SU-DHL-6 (cell line): ENCODE results near the gene GNB2.

Experiments
- H2AFZ ChIP-seq: fragments of 200-600 bp; sonication (generic); 2 replicates; pipeline ENCODE4 v1.6.1; 2014; ENCODE audit warnings: low read depth, mild to moderate bottlenecking, moderate library complexity, mixed read lengths, antibody characterized with exemption, low read length; ENCODE audit not compliant: severe bottlenecking
- H3F3A ChIP-seq: fragments of 200-600 bp; shearing (Covaris generic); 2 replicates; pipeline ENCODE4 v1.6.0; 2016; ENCODE audit warnings: antibody characterized with exemption, mild to moderate bottlenecking; ENCODE audit not compliant: insufficient read depth
- H3K27ac ChIP-seq: fragments of 200-600 bp; sonication (generic); 2 replicates; pipeline ENCODE4 v1.5.1; 2016; ENCODE audit warnings: low read depth, mild to moderate bottlenecking, low read length, moderate library complexity, mixed read lengths
- H3K27me3 ChIP-seq: fragments of 200-600 bp; sonication (generic), shearing (Covaris generic); 2 replicates; pipeline ENCODE4 v1.6.0; 2014; ENCODE audit warnings: mild to moderate bottlenecking, low read length
- H3K36me3 ChIP-seq: fragments of 200-600 bp; sonication (generic); 2 replicates; pipeline ENCODE4 v1.6.1; 2014; ENCODE audit warnings: mild to moderate bottlenecking, low read length, mixed read lengths
- H3K4me2 ChIP-seq: fragments of 300-600, 200-600 bp; shearing (Covaris generic), sonication (generic); 2 replicates; pipeline ENCODE4 v1.6.0; 2014; ENCODE audit warnings: low read length, low read depth, mild to moderate bottlenecking; ENCODE audit not compliant: poor library complexity, severe bottlenecking
- H3K4me3 ChIP-seq: fragments of 200-600 bp; sonication (generic); 2 replicates; pipeline ENCODE4 v1.5.1; 2014; ENCODE audit warnings: antibody characterized with exemption, low read length, mild to moderate bottlenecking, mixed read lengths; ENCODE audit not compliant: insufficient read depth, poor library complexity, severe bottlenecking
- H3K79me2 ChIP-seq: fragments of 200-600 bp; sonication (generic); 2 replicates; pipeline ENCODE4 v1.6.1; 2014; ENCODE audit warnings: mild to moderate bottlenecking, low read length, moderate library complexity; ENCODE audit not compliant: insufficient read depth
- H3K9ac ChIP-seq: fragments of 200-600 bp; sonication (generic); 2 replicates; pipeline ENCODE4 v1.7.0; 2014; ENCODE audit warnings: mild to moderate bottlenecking, low read length
- H3K9me2 ChIP-seq: fragments of 200-600 bp; sonication (generic); replicated peaks from 2 replicates; pipeline ENCODE4 v1.6.1; 2014; ENCODE audit warnings: low read length; ENCODE audit not compliant: insufficient read depth
- H3K9me3 ChIP-seq: fragments of 200-600 bp; sonication (generic); 2 replicates; pipeline ENCODE4 v1.6.1; 2014; ENCODE audit warnings: low read length, mixed read lengths; ENCODE audit not compliant: insufficient read depth
- H4K20me1 ChIP-seq: fragments of 200-600 bp; sonication (generic); 2 replicates; pipeline ENCODE4 v1.6.1; 2014; ENCODE audit warnings: low read depth, mild to moderate bottlenecking, antibody characterized with exemption, low read length, moderate library complexity, mixed read lengths
- CTCF ChIP-seq: fragments of 200-600 bp; sonication (generic); IDR thresholded peaks from one replicate; pipeline ENCODE4 v1.5.1; 2017; ENCODE audit warnings: antibody characterized with exemption, mild to moderate bottlenecking, low read length, moderate library complexity; ENCODE audit not compliant: insufficient read depth, poor library complexity, severe bottlenecking
- EZH2phosphoT487 ChIP-seq: fragments of 200-600 bp; sonication (generic), shearing (Covaris generic); conservative IDR thresholded peaks from 2 replicates; pipeline ENCODE4 v1.6.1; 2018; ENCODE audit warnings: mild to moderate bottlenecking, antibody characterized with exemption, low read length, moderate library complexity, mixed read lengths

The GNB2 gene

DNA sequence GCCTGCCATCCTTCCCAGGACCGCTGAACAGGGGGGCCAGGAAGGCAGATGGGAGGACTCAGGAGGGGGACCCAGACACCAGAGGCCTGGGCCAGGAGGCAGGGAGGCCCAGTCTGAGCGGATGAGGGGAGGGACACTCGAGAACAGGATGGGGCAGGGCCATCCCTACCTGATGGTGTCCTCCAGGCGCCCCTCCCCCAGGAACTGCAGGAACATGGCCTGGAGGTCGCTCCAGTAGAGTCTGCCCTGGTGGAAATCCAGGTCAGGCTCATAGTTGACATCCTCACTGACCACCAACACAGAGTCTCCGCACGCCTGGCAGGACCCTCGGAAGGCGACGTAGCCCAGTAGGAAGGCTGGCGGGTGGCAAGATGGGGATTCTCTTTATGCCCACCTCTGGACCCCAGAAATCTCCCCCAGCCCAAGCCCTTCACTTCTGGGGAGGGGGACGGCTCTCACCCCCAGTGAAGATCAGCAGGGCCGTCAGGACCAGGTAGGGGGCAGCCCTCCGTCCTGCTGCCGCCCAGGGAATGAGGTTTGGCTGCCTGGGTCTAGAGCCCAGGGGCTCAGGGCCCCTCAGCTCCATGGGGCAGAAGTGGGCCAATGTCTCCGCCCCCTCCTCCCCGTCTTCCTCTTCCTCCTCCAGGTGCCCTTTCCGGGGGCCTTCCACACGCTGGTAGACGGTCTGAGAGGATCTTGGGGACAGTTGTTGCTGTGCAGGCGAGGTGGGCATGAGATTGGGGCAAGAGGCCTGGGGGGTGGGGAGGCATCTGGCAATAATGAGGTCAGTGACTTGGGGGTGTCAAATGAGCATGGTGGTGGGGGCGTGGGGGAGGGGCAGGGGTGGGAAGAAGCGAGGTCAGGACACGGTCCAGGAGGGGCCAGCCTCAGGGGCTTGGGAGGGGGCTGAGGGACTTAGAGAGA lies 32.8 kb upstream of the GNB2 start:
- no peaks in the 10 kb centered on the region for H3F3A ChIP-seq
- 0 out of 2 replicates have a peak, but pooled peaks cover 1% of the 10 kb centered on the region for H3K36me3 ChIP-seq
- no peaks in the 10 kb centered on the region for H3K27me3 ChIP-seq
- H2AFZ ChIP-seq, result no peak overlapping the region
- H3K27ac ChIP-seq, result no peak overlapping the region
- H4K20me1 ChIP-seq, result no peaks in the 10 kb centered on the region
- H3K4me3 ChIP-seq, result no peak overlapping the region
- H3K79me2 ChIP-seq, result no peaks in the 10 kb centered on the region
- TF ChIP-seq EZH2phosphoT487 (no peak), CTCF (no peak)
- H3K9me3 ChIP-seq, result no peaks in the 10 kb centered on the region
- no peak overlapping the region for H3K9ac ChIP-seq
- no peaks in the 10 kb centered on the region for H3K9me2 ChIP-seq
- no peak overlapping the region for H3K4me2 ChIP-seq

DNA sequence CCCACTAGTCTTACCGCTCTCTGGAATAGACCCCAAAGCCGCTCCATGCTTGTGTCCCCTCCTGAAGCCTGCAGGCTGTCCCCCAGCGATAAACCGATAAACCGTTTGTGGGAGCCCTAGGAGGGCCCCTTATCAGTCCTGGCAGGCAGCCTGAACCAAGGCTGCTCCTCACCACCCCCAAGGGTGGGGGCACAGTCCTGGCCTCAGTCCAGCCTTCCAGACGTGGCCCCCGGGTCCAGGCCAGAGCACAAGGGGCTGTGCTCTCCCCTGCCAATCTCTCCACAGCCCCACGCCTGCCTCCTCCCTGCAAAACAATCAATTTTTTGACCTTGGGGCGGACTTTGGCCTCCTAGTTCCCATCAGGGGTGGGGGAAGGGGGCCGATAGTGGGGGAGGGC lies 32.1 kb upstream of the GNB2 start, which contains the start of gene TFR2:
TSS of gene TFR2 (minus strand) at position 90 of the 397 bp plus-strand sequence. CDS start at position 47, 43 bp downstream.
- H3K79me2 ChIP-seq, result no peaks in the 10 kb centered on the region
- no peaks in the 10 kb centered on the region for H3F3A ChIP-seq
- H3K9me3 ChIP-seq, result no peaks in the 10 kb centered on the region
- no peak within 1 kb of the TSS for H3K9ac ChIP-seq
- H4K20me1 ChIP-seq, result no peaks in the 10 kb centered on the region
- H3K4me3 ChIP-seq, result no peak within 1 kb of the TSS
- no peaks in the 10 kb centered on the region for H3K36me3 ChIP-seq
- H3K9me2 ChIP-seq, result no peaks in the 10 kb centered on the region
- H3K27ac ChIP-seq, result no peak within 1 kb of the TSS
- no peak within 1 kb of the TSS for H2AFZ ChIP-seq
- H3K27me3 ChIP-seq, result no peaks in the 10 kb centered on the region
- peak within 1 kb of the TSS; percentile 28 for H3K4me2 ChIP-seq
- TF ChIP-seq CTCF (no peak), EZH2phosphoT487 (no peak)

DNA sequence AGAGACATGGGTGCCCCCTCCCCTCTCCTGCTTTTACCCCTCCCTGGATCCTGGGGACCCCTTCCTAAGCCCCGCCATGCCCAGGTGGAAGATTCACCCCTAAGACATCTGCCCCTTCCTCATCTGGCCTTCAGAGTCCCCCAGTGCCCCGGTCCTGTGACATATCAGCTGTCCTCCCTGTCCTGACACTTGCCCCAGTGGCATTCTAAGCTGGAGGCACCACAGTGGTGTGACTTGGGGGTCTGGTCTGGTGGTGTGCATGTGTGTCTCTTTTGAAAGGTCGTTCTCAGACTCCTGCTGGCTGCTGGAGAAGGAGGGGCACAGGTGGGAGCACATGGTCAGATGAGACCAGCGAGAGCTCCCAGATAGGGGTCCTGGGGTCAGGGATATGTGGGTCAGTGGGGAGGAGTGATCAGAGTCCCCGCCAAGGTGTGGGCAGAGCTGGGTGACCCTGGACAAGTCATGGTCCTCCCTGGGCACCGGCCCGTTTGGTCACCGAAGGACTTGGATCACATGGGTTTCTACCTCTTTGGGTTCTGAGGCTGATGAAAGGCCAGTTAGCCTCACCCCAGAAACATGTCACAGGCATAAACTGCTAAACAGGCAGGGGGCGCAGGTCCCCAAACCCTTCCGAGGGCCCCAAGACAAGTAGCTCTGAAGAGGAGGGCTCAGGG lies 31.5 kb upstream of the GNB2 start:
- Histone ChIP-seq H3K9me2 (no peaks in the 10 kb centered on the region), H3K4me2 (peak overlapping the region; percentile 28), H3K79me2 (no peaks in the 10 kb centered on the region), H3K27me3 (no peaks in the 10 kb centered on the region), H3F3A (no peaks in the 10 kb centered on the region), H3K4me3 (no peak overlapping the region), H3K36me3 (no peaks in the 10 kb centered on the region), H3K9me3 (no peaks in the 10 kb centered on the region), H2AFZ (no peak overlapping the region), H3K27ac (no peak overlapping the region), H3K9ac (no peak overlapping the region), H4K20me1 (no peaks in the 10 kb centered on the region)
- TF ChIP-seq EZH2phosphoT487 (no peak), CTCF (peak; percentile 32)
